NCI-H82 (cell line): Measurements from ENCODE around the gene HIVEP2.

ENCODE experiments used
- DNase-seq: peaks from one replicate; lab custom pipeline; 2025; lab: John Stamatoyannopoulos, UW

HIVEP2 gene

GRCh38 chr6:142702501-142703460 is 242.2 kb downstream of the HIVEP2 start:
- DNase-seq, result peak; percentile 8
